Heart right ventricle (tissue), 16 donors: ENCODE measurements around the gene TMEM267. TPM values are rescaled to one million over a fixed set of nuclear protein-coding genes. Genes with fewer than 3 reads are reported as not detected.
A peak's percentile ranks its signal among the peaks of the same experiment; 100 is the strongest.
"Not testable (repeated sequence)": the region's sequence is repeated elsewhere in the genome, so short reads cannot be mapped to it uniquely, and the experiment has no call there.

Source experiments
- ATAC-seq, 8 donors: fragments of 200-7000 bp; cut with Tn5 transposase; one replicate each; pipeline ENCODE4 v1.9.1; 2020; ENCODE audit warnings: mild to moderate bottlenecking in 8 of 8, moderate library complexity in 8 of 8, moderate number of reproducible peaks in 1 of 8
- DNase-seq, 2 donors: peaks; one replicate each; pipeline ENCODE4 v3.0.0-alpha.2; 2020
- H3K27ac ChIP-seq, 10 donors: fragments of 200-600 bp; sonication (generic) in 2 of 10; one replicate each; pipeline versions ENCODE4 v1.5.0 to v1.8.0; 2020 to 2022; ENCODE audit warnings: mild to moderate bottlenecking in 3 of 10
- H3K27me3 ChIP-seq, 7 donors: fragments of 200-600 bp; one replicate each; pipeline ENCODE4 v1.8.0; 2021 to 2022; ENCODE audit warnings: mild to moderate bottlenecking in 2 of 7
- H3K36me3 ChIP-seq, 9 donors: fragments of 200-600 bp; sonication (generic) in 1 of 9; one replicate each; pipeline versions ENCODE4 v1.5.0 to v1.8.0; 2020 to 2022; ENCODE audit warnings: mild to moderate bottlenecking in 2 of 9
- H3K4me1 ChIP-seq, 9 donors: fragments of 200-600 bp; sonication (generic) in 1 of 9; one replicate each; pipeline versions ENCODE4 v1.5.0 to v1.8.0; 2020 to 2022; ENCODE audit warnings: mild to moderate bottlenecking in 4 of 9
- H3K4me3 ChIP-seq, 10 donors: fragments of 200-600 bp; sonication (generic) in 2 of 10; one replicate each; pipeline versions ENCODE4 v1.5.0 to v1.8.0; 2020 to 2022; ENCODE audit warnings: mild to moderate bottlenecking in 7 of 10, moderate library complexity in 2 of 10
- H3K9me3 ChIP-seq, 11 donors: fragments of 200-600 bp in 10 of 11; sonication (generic) in 2 of 11; one replicate each; pipeline versions ENCODE4 v1.5.0 to v1.8.0; 2013 to 2022; ENCODE audit warnings: mild to moderate bottlenecking in 2 of 11, control low read depth in 1 of 11, moderate library complexity in 1 of 11
- WGBS, 2 donors: extraction: QIAGEN DNeasy Blood & Tissue Kit; methylation state at CpG; one replicate each; pipeline ENCODE4 v1.1.7; 2013; ENCODE audit warnings: inconsistent platforms in 1 of 2; 5-methylcytosine and 5-hydroxymethylcytosine counted together
- intact Hi-C, 10 donors: fragments of 100-400 bp; cut with DNase I; formaldehyde crosslinking; loops; one replicate each; pipeline versions ENCODE4 v1.11.1 to v1.14.2; 2022
- polyA plus RNA-seq, 2 donors: library from polyadenylated mRNA; stranded (reverse); fragments of 200-250 nt; gene quantifications; one replicate each; pipeline ENCODE4 v1.2.3, GENCODE V29; 2013
- total RNA-seq, 10 donors: library from RNA; stranded (reverse); fragmentation: NEBNext Ultra II Directional in 3 of 10; extraction: Animal tissue kit (Norgen Biotek cat#: 25700) in 3 of 10; gene quantifications; one replicate each; pipeline versions ENCODE4 v1.2.1 to v1.2.4, GENCODE V29; 2021 to 2023
- TF ChIP-seq, protein P1 (sequence below), 9 donors: fragments of 200-600 bp; sonication (generic) in 2 of 9; IDR thresholded peaks; one replicate each; pipeline versions ENCODE4 v1.5.0 to v1.8.0; 2021 to 2022; ENCODE audit warnings: antibody characterized with exemption in 9 of 9, mild to moderate bottlenecking in 5 of 9, moderate library complexity in 1 of 9
- donor health status: Arrhythmogenic right ventricular cardiomyopathy.
- donor health status: ischemic (EF 13 %, LVEDD 7.1; RV severe dilation, severe dysfunction).
- donor health status: healthy with polysubstance abuse.
- donor health status: DM: no; HTN: yes; CAD: no.
- donor health status: DM: no; HTN: no; CAD: no.
- donor health status: ischemic (EF 25% LVEDD 6.9; RV normal size, moderate dysfunction).
- donor health status: ischemic (EF 25% LVEDD 5.7; RV mildly dilated, moderate dysfunction).
- donor health status: healthy.
- donor health status: DM: yes; HTN: yes; CAD: no.
- donor health status: Ischemic cardiomyopathy.
- donor health status: ischemic (EF 35%, LVEDD 5.7; RV mildly dilated, moderate dysfunction).
- donor health status: nonischemic (EF 11% LVEDD 7.7; RV severe dilation, severe dysfunction).
- donor health status: DM: yes; HTN: yes; CAD: no.
- donor health status: PGD.
- donor health status: ischemic (EF 29% LVEDD 5.4; RV normal size, mild dysfunction).
- donor health status: nonischemic (EF 23%, LVEDD 6.1; RV moderate dilation, normal function).

Gene TMEM267
- total and polyA plus RNA-seq, 12 donors: 4.2 to 10.3 (median 5.6) TPM

DNA sequence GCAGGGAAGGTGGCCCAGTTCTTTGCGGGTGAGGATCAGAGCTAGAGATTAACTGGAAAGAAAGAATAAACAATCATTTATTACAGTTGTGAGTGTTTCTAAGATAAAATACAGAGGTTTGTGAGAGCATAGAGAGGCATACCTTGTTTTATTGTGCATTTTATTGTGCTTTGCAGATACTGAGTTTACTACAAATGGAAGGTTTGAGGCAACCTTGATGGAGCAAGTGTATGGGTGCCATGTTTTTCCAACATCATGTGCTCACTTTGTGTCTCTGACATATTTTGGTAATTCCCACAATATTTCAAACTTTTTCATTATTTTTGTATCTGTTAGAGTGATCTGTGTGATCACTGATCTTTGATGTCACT lies 32.0 kb upstream of the TMEM267 start:
- no peak for ATAC-seq
- Histone ChIP-seq H3K4me1 (peaks cover 0 to 21% (median 16%) of the 10 kb centered on the region in 9 donors), H3K36me3 (no peaks in the 10 kb centered on the region), H3K9me3 (no peaks in the 10 kb centered on the region), H3K27ac (peak overlapping the region; percentile 52 to 91 (median 88)), H3K27me3 (no peaks in the 10 kb centered on the region), H3K4me3 (peak overlapping the region; percentile 43 to 81 (median 65))
- whole genome bisulfite sequencing, 2 donors: 33 to 41% methylated on average over 1 of the region's 1 CpG
- no peak for DNase-seq
- intact Hi-C loops: loop anchor here in 3 of 10 donors (1.0 to 10.0 kb wide), 4 partner anchors 31 to 201 kb away; partner anchors contain the start of genes HMGCS1 (in 1 of the 3), PAIP1 (in 1 of the 3) and TMEM267 (in 1 of the 3)
- TF ChIP-seq, protein P1, sequence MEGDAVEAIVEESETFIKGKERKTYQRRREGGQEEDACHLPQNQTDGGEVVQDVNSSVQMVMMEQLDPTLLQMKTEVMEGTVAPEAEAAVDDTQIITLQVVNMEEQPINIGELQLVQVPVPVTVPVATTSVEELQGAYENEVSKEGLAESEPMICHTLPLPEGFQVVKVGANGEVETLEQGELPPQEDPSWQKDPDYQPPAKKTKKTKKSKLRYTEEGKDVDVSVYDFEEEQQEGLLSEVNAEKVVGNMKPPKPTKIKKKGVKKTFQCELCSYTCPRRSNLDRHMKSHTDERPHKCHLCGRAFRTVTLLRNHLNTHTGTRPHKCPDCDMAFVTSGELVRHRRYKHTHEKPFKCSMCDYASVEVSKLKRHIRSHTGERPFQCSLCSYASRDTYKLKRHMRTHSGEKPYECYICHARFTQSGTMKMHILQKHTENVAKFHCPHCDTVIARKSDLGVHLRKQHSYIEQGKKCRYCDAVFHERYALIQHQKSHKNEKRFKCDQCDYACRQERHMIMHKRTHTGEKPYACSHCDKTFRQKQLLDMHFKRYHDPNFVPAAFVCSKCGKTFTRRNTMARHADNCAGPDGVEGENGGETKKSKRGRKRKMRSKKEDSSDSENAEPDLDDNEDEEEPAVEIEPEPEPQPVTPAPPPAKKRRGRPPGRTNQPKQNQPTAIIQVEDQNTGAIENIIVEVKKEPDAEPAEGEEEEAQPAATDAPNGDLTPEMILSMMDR (IDR thresholded peaks at IDR 0.05): no peak

DNA sequence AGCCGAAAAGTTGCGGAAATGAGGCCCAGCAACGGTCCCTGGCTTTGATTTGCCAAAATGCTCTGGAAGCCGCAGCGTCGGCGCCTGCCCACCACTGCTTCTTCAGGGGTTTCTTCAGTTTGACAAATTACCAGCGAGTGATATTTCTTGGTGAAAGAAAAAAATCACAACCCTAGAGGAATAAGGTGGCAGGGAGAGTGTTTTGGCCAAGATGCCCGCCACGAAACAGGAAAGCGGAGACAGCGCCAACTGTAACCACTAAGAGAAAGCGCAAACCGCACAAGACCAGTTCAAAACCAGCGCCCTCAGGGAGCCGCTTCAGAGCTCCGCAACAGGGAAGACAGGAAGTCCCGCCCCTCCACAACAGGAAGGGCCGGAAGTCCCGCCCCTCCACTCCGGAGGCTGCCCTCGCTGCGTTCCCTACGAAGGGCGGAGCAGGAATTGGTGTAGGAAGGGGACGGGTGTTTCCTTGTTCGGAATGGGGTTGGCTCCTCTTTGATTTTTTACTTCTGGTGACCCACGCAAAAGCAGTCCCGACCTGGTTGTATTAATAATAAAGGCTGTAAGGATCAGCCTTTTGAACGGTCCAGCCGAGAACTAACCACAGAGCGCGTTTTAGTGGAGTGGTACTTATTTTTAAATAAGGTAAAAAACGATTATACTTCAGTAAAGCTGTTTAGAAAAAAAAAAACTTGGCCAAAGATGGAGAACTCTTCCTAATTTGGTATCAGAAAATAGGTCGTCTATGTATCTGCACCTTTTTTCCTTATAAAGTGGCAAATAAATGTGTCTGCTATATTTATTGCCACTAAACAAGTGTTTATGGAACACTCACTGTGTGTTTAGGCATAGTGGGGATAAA lies 31.4 kb upstream of the TMEM267 start, which contains the start of gene C5orf34:
C5orf34 (minus strand) TSS at position 333 of the 862 bp plus-strand sequence. CDS start 5,809 bp downstream, outside the sequence.
- Histone ChIP-seq H3K27ac (peak within 1 kb of the TSS; percentile 52 to 91 (median 88)), H3K9me3 (no peaks in the 10 kb centered on the region), H3K4me3 (peak within 1 kb of the TSS; percentile 43 to 81 (median 65)), H3K4me1 (peaks cover 0 to 21% (median 16%) of the 10 kb centered on the region in 9 donors), H3K36me3 (no peaks in the 10 kb centered on the region), H3K27me3 (no peaks in the 10 kb centered on the region)
- TF ChIP-seq, protein P1 (IDR thresholded peaks at IDR 0.05): peak in 2 of 9 donors; percentile 4 to 21
- WGBS, 2 donors: 0 to 1% methylated on average over 35 of the region's 35 CpGs
- ATAC-seq: peak; percentile 99 to 100 (median 100)
- DNase-seq: peak; percentile 97
- intact Hi-C loops: loop anchor here in 3 of 10 donors (1.0 to 10.0 kb wide), 4 partner anchors 30 to 200 kb away; partner anchors contain the start of genes HMGCS1 (in 1 of the 3), PAIP1 (in 1 of the 3) and TMEM267 (in 1 of the 3)

DNA sequence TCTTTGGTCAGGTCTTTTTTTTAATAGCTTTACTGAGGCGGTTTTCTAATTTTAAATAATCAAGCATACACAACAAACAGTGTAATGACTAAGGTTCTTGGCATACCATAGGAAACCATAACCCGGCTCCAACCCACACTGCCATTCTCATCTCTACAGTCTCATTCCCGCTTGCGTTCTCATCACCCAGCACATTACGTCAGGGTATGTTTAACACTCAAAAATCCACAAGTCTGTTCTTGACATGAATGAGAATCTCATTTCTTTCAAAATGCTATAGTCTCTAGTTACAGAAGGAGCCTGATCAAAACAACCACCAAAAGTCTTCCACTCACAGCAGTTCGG lies 30.8 kb upstream of the TMEM267 start:
- H3K9me3 ChIP-seq: no peaks in the 10 kb centered on the region
- peak in 5 of 8 donors; percentile 1 to 42 (median 15) for ATAC-seq
- H3K27ac ChIP-seq: peak overlapping the region in 9 of 10 donors; percentile 79 to 91 (median 89)
- TF ChIP-seq, protein P1 (IDR thresholded peaks at IDR 0.05): no peak
- 1% methylated on average over 6 of the region's 6 CpGs for WGBS, 2 donors
- peaks cover 0 to 21% (median 16%) of the 10 kb centered on the region in 9 donors for H3K4me1 ChIP-seq
- H3K36me3 ChIP-seq: no peaks in the 10 kb centered on the region
- intact Hi-C loops: loop anchor here in 3 of 10 donors (2.0 to 10.0 kb wide), 2 partner anchors 30 to 200 kb away; partner anchors contain the start of gene HMGCS1 (in 1 of the 3)
- H3K4me3 ChIP-seq: peak overlapping the region; percentile 43 to 81 (median 65)
- DNase-seq: no peak
- no peaks in the 10 kb centered on the region for H3K27me3 ChIP-seq

DNA sequence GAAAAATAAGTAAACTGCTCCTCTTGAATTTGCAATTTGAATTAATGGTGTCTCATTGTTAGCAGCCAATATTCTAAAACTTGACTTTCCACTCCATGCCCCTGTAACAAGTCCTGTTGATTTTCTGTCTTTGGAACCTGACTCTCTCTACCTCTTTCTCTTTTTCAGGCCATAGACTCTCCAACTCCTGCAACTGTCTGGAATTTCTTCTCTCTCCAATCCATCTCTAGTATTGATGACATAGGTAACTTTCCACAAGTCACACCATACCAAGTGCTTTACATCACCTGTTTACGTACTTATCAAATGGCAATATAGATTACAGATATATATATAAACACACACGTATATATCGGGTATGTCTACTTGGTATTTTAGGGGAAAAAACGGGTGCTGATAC lies 30.4 kb upstream of the TMEM267 start:
- Histone ChIP-seq H3K27ac (peak overlapping the region in 1 of 10 donors; percentile 89), H3K4me1 (peaks cover 0 to 21% (median 16%) of the 10 kb centered on the region in 9 donors), H3K36me3 (no peaks in the 10 kb centered on the region), H3K27me3 (no peaks in the 10 kb centered on the region), H3K9me3 (no peaks in the 10 kb centered on the region), H3K4me3 (peak overlapping the region in 8 of 10 donors; percentile 50 to 81 (median 66))
- TF ChIP-seq, protein P1 (IDR thresholded peaks at IDR 0.05): no peak
- ATAC-seq: no peak
- DNase-seq: no peak
- intact Hi-C loops: loop anchor here in 3 of 10 donors (2.0 to 10.0 kb wide), 2 partner anchors 29 to 199 kb away; partner anchors contain the start of gene HMGCS1 (in 1 of the 3)
- 16 to 20% methylated on average over 4 of the region's 4 CpGs for WGBS, 2 donors

DNA sequence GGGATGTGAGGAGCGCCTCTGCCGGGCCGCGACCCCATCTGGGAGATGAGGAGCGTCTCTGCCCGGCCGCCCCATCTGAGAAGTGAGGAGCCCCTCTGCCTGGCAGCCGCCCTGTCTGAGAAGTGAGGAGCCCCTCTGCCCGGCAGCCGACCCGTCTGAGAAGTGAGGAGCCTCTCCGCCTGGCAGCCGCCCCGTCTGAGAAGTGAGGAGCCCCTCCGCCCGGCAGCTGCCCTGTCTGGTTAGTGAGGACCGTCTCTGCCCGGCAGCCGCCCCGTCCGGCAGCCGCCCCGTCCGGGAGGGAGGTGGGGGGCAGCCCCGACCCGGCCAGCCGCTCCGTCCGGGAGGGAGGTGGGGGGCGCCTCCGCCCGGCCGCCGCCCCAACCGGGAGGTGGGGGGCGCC lies 27.4 kb upstream of the TMEM267 start:
- not testable (repeated sequence) for H3K9me3 ChIP-seq, H3K36me3 ChIP-seq, ATAC-seq, H3K27ac ChIP-seq, H3K4me3 ChIP-seq, DNase-seq, H3K27me3 ChIP-seq
- H3K4me1 ChIP-seq: peaks cover 0 to 21% (median 16%) of the 10 kb centered on the region in 9 donors
- intact Hi-C loops: loop anchor here in 1 of 10 donors (10.0 kb wide), 1 partner anchor 196 kb away; the partner anchor contains the start of gene HMGCS1
- WGBS, 2 donors: 94% methylated on average over 26 to 35 of the region's 36 CpGs
